EH (cell line): ENCODE results near the gene SLC8A1.
A peak's percentile ranks its signal among the peaks of the same experiment; 100 is the strongest.

Experiments used
- DNase-seq: peaks from one replicate; pipeline ENCODE4 v3.0.0-alpha.2; 2015; ENCODE audit warnings: low read depth

The SLC8A1 gene

GRCh38 chr2:40273734-40274182 is 178.1 kb downstream of the SLC8A1 start:
- DNase-seq = peak; percentile 40

- DNase-seq = no peak
Observed at GRCh38 chr2:40271094-40271493, 180.8 kb downstream of the SLC8A1 start.

GRCh38 chr2:40270372-40270771 is 181.5 kb downstream of the SLC8A1 start:
- no peak for DNase-seq

- no peak for DNase-seq
Observed at GRCh38 chr2:40268566-40268965, 183.3 kb downstream of the SLC8A1 start.

GRCh38 chr2:40266201-40266600 is 185.7 kb downstream of the SLC8A1 start:
- no peak for DNase-seq

GRCh38 chr2:40265602-40266001 is 186.3 kb downstream of the SLC8A1 start:
- DNase-seq = no peak

- no peak for DNase-seq
Observed at GRCh38 chr2:40261042-40261441, 190.8 kb downstream of the SLC8A1 start.

GRCh38 chr2:40260437-40260836 is 191.5 kb downstream of the SLC8A1 start:
- DNase-seq = no peak

GRCh38 chr2:40259900-40260299 is 192.0 kb downstream of the SLC8A1 start:
- DNase-seq = no peak

- no peak for DNase-seq
Observed at GRCh38 chr2:40258135-40258457, 193.8 kb downstream of the SLC8A1 start.

- no peak for DNase-seq
Observed at GRCh38 chr2:40257340-40258134, 194.4 kb downstream of the SLC8A1 start.

- peak; percentile 42 for DNase-seq
Observed at GRCh38 chr2:40256649-40257048, 195.2 kb downstream of the SLC8A1 start.

GRCh38 chr2:40256008-40256407 is 195.9 kb downstream of the SLC8A1 start:
- DNase-seq = no peak

- DNase-seq = no peak
Observed at GRCh38 chr2:40255103-40255502, 196.8 kb downstream of the SLC8A1 start.

GRCh38 chr2:40254611-40255010 is 197.3 kb downstream of the SLC8A1 start:
- DNase-seq = no peak

- DNase-seq = no peak
Observed at GRCh38 chr2:40251137-40251536, 200.8 kb downstream of the SLC8A1 start.

GRCh38 chr2:40249577-40249976 is 202.3 kb downstream of the SLC8A1 start:
- no peak for DNase-seq

- no peak for DNase-seq
Observed at GRCh38 chr2:40248294-40248693, 203.6 kb downstream of the SLC8A1 start.

GRCh38 chr2:40244675-40245074 is 207.2 kb downstream of the SLC8A1 start:
- DNase-seq = peak; percentile 85

- no peak for DNase-seq
Observed at GRCh38 chr2:40244251-40244650, 207.6 kb downstream of the SLC8A1 start.

GRCh38 chr2:40243581-40244187 is 208.2 kb downstream of the SLC8A1 start:
- peak; percentile 97 for DNase-seq

GRCh38 chr2:40242315-40242714 is 209.6 kb downstream of the SLC8A1 start:
- no peak for DNase-seq

- DNase-seq = peak; percentile 97
Observed at GRCh38 chr2:40240070-40240469, 211.8 kb downstream of the SLC8A1 start.
